Osteoblast (primary cell): Measurements from ENCODE around the gene ATP9A. TPM values are rescaled to one million over a fixed set of nuclear protein-coding genes. Genes with fewer than 3 reads are reported as not detected.
"Not testable (repeated sequence)": the region's sequence is repeated elsewhere in the genome, so short reads cannot be mapped to it uniquely, and the experiment has no call there.

Source experiments
- DNase-seq: peaks from one replicate; pipeline ENCODE4 v3.0.0; 2011; ENCODE audit warnings: low spot score, mixed read lengths; ENCODE audit not compliant: insufficient read length; ENCODE audit errors: missing footprints
- H2AFZ ChIP-seq: 2 replicates; pipeline ENCODE4 v1.6.0; 2011; ENCODE audit warnings: mild to moderate bottlenecking, low read length
- H3K27ac ChIP-seq: 2 replicates; pipeline ENCODE4 v1.5.1; 2011; ENCODE audit warnings: mild to moderate bottlenecking, low read depth, low read length, moderate library complexity
- H3K27me3 ChIP-seq: 2 replicates; pipeline ENCODE4 v1.6.0; 2012; ENCODE audit warnings: mild to moderate bottlenecking, control low read depth, inconsistent platforms, low read length, moderate library complexity; ENCODE audit not compliant: insufficient read depth
- H3K36me3 ChIP-seq: 2 replicates; pipeline ENCODE4 v1.5.1; 2011; ENCODE audit warnings: mild to moderate bottlenecking, low read length, control low read depth, moderate library complexity; ENCODE audit not compliant: insufficient read depth
- H3K4me1 ChIP-seq: 2 replicates; pipeline ENCODE4 v1.5.1; 2011; ENCODE audit warnings: mild to moderate bottlenecking, low read length, control low read depth, moderate library complexity; ENCODE audit not compliant: insufficient read depth
- H3K4me2 ChIP-seq: 2 replicates; pipeline ENCODE4 v1.6.0; 2011; ENCODE audit warnings: mild to moderate bottlenecking, low read length; ENCODE audit not compliant: insufficient read depth
- H3K4me3 ChIP-seq: fragments of 200-600 bp; sonication (generic); 3 replicates; pipeline ENCODE4 v1.5.1; 2012; ENCODE audit warnings: mild to moderate bottlenecking, low read length, inconsistent platforms; ENCODE audit not compliant: insufficient read depth
- H3K79me2 ChIP-seq: 2 replicates; pipeline ENCODE4 v1.6.0; 2012; ENCODE audit warnings: mild to moderate bottlenecking, low read length, control low read depth, inconsistent platforms; ENCODE audit not compliant: insufficient read depth
- H3K9me3 ChIP-seq: 2 replicates; pipeline ENCODE4 v1.5.1; 2011; ENCODE audit warnings: low read depth, low read length, control low read depth
- H4K20me1 ChIP-seq: 2 replicates; pipeline ENCODE4 v1.6.0; 2012; ENCODE audit warnings: mild to moderate bottlenecking, low read length, control low read depth; ENCODE audit not compliant: insufficient read depth
- CTCF ChIP-seq: IDR thresholded peaks from 2 replicates; pipeline ENCODE4 v1.5.1; 2011; ENCODE audit warnings: mild to moderate bottlenecking, low read depth, low read length, moderate library complexity; ENCODE audit errors: extremely low read depth
- total RNA-seq: library from RNA; depleted of rRNA; stranded (reverse); fragments of >200 nt; gene quantifications from 2 replicates; pipeline ENCODE4 v1.2.3, GENCODE V29; 2012

ATP9A gene
- total RNA-seq, 1 donor, result 48.9 TPM

GRCh38 chr20:51650685-51651134 lies 117.5 kb downstream of the ATP9A start:
- no peak for DNase-seq
- H3K4me2 ChIP-seq, result no peak overlapping the region
- H3K9me3 ChIP-seq, result no peaks in the 10 kb centered on the region
- H3K27ac ChIP-seq, result no peak overlapping the region
- H4K20me1 ChIP-seq, result no peaks in the 10 kb centered on the region
- no peak for TF ChIP-seq CTCF
- H3K36me3 ChIP-seq, result peaks cover 5% of the 10 kb centered on the region
- no peak overlapping the region for H2AFZ ChIP-seq
- no peaks in the 10 kb centered on the region for H3K27me3 ChIP-seq
- no peak overlapping the region for H3K4me3 ChIP-seq
- peaks cover 3% of the 10 kb centered on the region for H3K4me1 ChIP-seq
- H3K79me2 ChIP-seq, result no peaks in the 10 kb centered on the region

- Histone ChIP-seq H3K27me3 (no peaks in the 10 kb centered on the region), H3K4me3 (no peak overlapping the region), H3K4me2 (no peak overlapping the region), H2AFZ (no peak overlapping the region), H3K36me3 (peaks cover 3% of the 10 kb centered on the region), H3K9me3 (no peaks in the 10 kb centered on the region), H4K20me1 (no peaks in the 10 kb centered on the region), H3K4me1 (peaks cover 3% of the 10 kb centered on the region), H3K27ac (no peak overlapping the region), H3K79me2 (no peaks in the 10 kb centered on the region)
- no peak for DNase-seq
- no peak for TF ChIP-seq CTCF
Observed at GRCh38 chr20:51648571-51648947, 119.6 kb downstream of the ATP9A start.

GRCh38 chr20:51647674-51648570 lies 120.3 kb downstream of the ATP9A start:
- H4K20me1 ChIP-seq, result no peaks in the 10 kb centered on the region
- H3K4me2 ChIP-seq, result no peak overlapping the region
- H3K4me3 ChIP-seq, result no peak overlapping the region
- H3K9me3 ChIP-seq, result no peaks in the 10 kb centered on the region
- DNase-seq, result no peak
- H3K27me3 ChIP-seq, result no peaks in the 10 kb centered on the region
- no peaks in the 10 kb centered on the region for H3K36me3 ChIP-seq
- H3K79me2 ChIP-seq, result no peaks in the 10 kb centered on the region
- no peak for TF ChIP-seq CTCF
- H2AFZ ChIP-seq, result no peak overlapping the region
- H3K27ac ChIP-seq, result no peak overlapping the region
- peaks cover 3% of the 10 kb centered on the region for H3K4me1 ChIP-seq

- not testable (repeated sequence) for H4K20me1 ChIP-seq, H3K4me3 ChIP-seq, H3K4me1 ChIP-seq, H3K27ac ChIP-seq, H3K27me3 ChIP-seq, H3K9me3 ChIP-seq, H3K4me2 ChIP-seq, DNase-seq, H2AFZ ChIP-seq, H3K36me3 ChIP-seq, H3K79me2 ChIP-seq
Observed at GRCh38 chr20:51643810-51644209, 124.4 kb downstream of the ATP9A start.
